Neuronal stem cell (in vitro differentiated cells): ENCODE measurements around the gene ZNF557.
A peak's percentile ranks its signal among the peaks of the same experiment; 100 is the strongest.

Experiments
- DNase-seq: peaks from one replicate; pipeline ENCODE4 v3.0.0-alpha.2; 2013; ENCODE audit warnings: low spot score
- H2AFZ ChIP-seq: one replicate; pipeline ENCODE4 v1.6.1; 2013; ENCODE audit warnings: mild to moderate bottlenecking, low read length, inconsistent platforms
- H2AK5ac ChIP-seq: 2 replicates; pipeline ENCODE4 v1.6.1; 2013; ENCODE audit warnings: low read depth, mild to moderate bottlenecking, inconsistent platforms, low read length, moderate library complexity, mixed read lengths
- H2BK120ac ChIP-seq: 2 replicates; pipeline ENCODE4 v1.6.1; 2013; ENCODE audit warnings: low read depth, mild to moderate bottlenecking, inconsistent platforms, low read length, moderate library complexity, mixed read lengths
- H2BK12ac ChIP-seq: one replicate; pipeline ENCODE4 v1.6.1; 2013; ENCODE audit warnings: low read length, inconsistent platforms
- H2BK15ac ChIP-seq: 2 replicates; pipeline ENCODE4 v1.6.1; 2013; ENCODE audit warnings: mild to moderate bottlenecking, low read length, inconsistent platforms, mixed read lengths
- H2BK5ac ChIP-seq: one replicate; pipeline ENCODE4 v1.6.1; 2013; ENCODE audit warnings: inconsistent platforms, mild to moderate bottlenecking, low read length, moderate library complexity
- H3K14ac ChIP-seq: one replicate; pipeline ENCODE4 v1.6.1; 2013; ENCODE audit warnings: low read length, inconsistent platforms
- H3K18ac ChIP-seq: 2 replicates; pipeline ENCODE4 v1.6.1; 2013; ENCODE audit warnings: low read length, inconsistent platforms
- H3K23ac ChIP-seq: 2 replicates; pipeline ENCODE4 v1.6.1; 2013; ENCODE audit warnings: low read depth, mild to moderate bottlenecking, mixed read lengths, low read length, inconsistent platforms; ENCODE audit not compliant: poor library complexity
- H3K27ac ChIP-seq: replicated peaks from 3 replicates; pipeline ENCODE4 v1.5.1; 2013; ENCODE audit warnings: low read length, inconsistent platforms
- H3K27me3 ChIP-seq, 3 experiments: 2 replicates each; pipeline ENCODE4 v1.6.1; 2013; ENCODE audit warnings: low read length in 3 of 3, mild to moderate bottlenecking in 2 of 3, inconsistent platforms in 1 of 3, low read depth in 1 of 3, mixed read lengths in 1 of 3, moderate library complexity in 1 of 3; ENCODE audit not compliant: control insufficient read depth in 3 of 3, insufficient read depth in 3 of 3
- H3K36me3 ChIP-seq, 2 donors: replicated peaks in 1 of 2; 2 replicates each; pipeline ENCODE4 v1.6.1; 2013; ENCODE audit warnings: low read length in 2 of 2; ENCODE audit not compliant: control insufficient read depth in 2 of 2, insufficient read depth in 2 of 2
- H3K4ac ChIP-seq: 2 replicates; pipeline ENCODE4 v1.6.1; 2013; ENCODE audit warnings: inconsistent platforms, mild to moderate bottlenecking, low read length, moderate library complexity
- H3K4me1 ChIP-seq, 2 donors: 1 replicate in 1 of 2; 2 replicates in 1 of 2; pipeline ENCODE4 v1.6.1; 2013; ENCODE audit warnings: low read length in 2 of 2, low read depth in 1 of 2; ENCODE audit not compliant: control insufficient read depth in 2 of 2, insufficient read depth in 1 of 2
- H3K4me2 ChIP-seq: one replicate; pipeline ENCODE4 v1.6.1; 2013; ENCODE audit warnings: mild to moderate bottlenecking, low read length, inconsistent platforms; ENCODE audit not compliant: insufficient read depth, poor library complexity, severe bottlenecking
- H3K4me3 ChIP-seq, 2 donors: 2 replicates each; pipeline ENCODE4 v1.5.1; 2013; ENCODE audit warnings: low read length in 2 of 2, mild to moderate bottlenecking in 2 of 2, inconsistent platforms in 1 of 2, moderate library complexity in 1 of 2
- H3K79me1 ChIP-seq: one replicate; pipeline ENCODE4 v1.6.1; 2013; ENCODE audit warnings: low read depth, mild to moderate bottlenecking, inconsistent platforms, low read length, moderate library complexity
- H3K9ac ChIP-seq: one replicate; pipeline ENCODE4 v1.6.1; 2013; ENCODE audit warnings: mild to moderate bottlenecking, low read depth, low read length, inconsistent platforms; ENCODE audit not compliant: poor library complexity
- H3K9me3 ChIP-seq, 2 donors: replicated peaks in 1 of 2; 2 replicates each; pipeline versions ENCODE3 to v1.6.1; 2013; ENCODE audit warnings: low read length in 2 of 2, mild to moderate bottlenecking in 2 of 2, inconsistent platforms in 1 of 2, low read depth in 1 of 2, mixed read lengths in 1 of 2, moderate library complexity in 1 of 2; ENCODE audit not compliant: control insufficient read depth in 2 of 2, insufficient read depth in 1 of 2
- H4K8ac ChIP-seq: one replicate; pipeline ENCODE4 v1.6.1; 2013; ENCODE audit warnings: low read depth, mild to moderate bottlenecking, inconsistent platforms, low read length, moderate library complexity
- H4K91ac ChIP-seq: one replicate; pipeline ENCODE4 v1.6.1; 2013; ENCODE audit warnings: low read length, low read depth, mild to moderate bottlenecking, inconsistent platforms; ENCODE audit not compliant: poor library complexity
- WGBS, 2 donors: extraction: QIAGEN DNeasy Blood & Tissue Kit; methylation state at CpG; one replicate each; pipeline ENCODE4 v1.1.7; 2013; ENCODE audit warnings: missing lambda C conversion rate in 2 of 2, mixed read lengths in 1 of 2; ENCODE audit not compliant: insufficient read length in 2 of 2, insufficient replicate concordance in 1 of 2; ENCODE audit errors: extremely low coverage in 2 of 2; 5-methylcytosine and 5-hydroxymethylcytosine counted together

ZNF557 gene

DNA sequence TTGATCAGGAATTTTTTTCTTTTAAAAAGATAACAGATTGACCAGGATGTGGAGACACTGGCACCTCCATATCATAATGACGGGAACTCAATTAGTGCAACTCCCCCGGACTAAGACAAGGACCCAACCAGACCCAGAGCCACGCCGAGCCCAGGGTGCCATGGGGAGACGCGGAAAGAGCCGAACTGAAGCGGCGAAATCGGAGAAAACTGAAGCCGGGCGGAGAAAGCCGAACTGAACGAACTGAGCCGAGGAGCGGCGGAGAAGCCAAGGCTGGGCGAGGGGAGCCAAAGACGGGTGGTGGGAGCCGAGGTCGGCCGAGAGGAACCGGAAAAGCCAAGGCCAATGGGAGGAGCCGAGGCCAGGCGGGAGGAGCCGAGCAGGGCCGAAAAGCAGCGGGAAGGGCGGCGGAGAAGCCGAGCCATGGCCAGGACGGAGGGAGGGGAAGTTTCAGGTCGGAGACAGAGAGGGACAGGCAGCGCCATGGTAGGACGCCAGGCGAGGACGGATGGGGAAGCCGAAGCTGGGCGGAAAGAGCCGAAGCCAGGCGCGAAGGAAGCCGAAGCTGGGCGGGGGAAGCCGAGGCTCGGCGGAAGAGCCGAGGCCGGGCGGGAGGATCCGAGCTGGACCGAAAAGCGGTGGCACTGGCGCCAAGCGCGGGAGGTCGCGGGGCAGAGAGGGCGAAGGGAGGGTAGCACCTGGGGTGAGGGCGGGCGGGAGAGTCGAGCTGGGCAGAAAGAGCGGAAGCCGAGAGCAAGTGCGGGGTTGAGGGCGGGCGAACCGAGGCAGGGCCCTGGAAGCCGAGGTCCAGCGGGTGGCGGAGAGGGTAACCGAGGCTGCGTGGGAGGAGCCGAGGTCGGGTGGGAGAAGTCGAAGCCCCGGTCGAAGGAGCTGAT lies 29.4 kb downstream of the ZNF557 start:
- Histone ChIP-seq H2BK15ac (peak overlapping the region; percentile 62), H3K23ac (peak overlapping the region; percentile 95), H2AK5ac (no peak overlapping the region), H3K14ac (no peak overlapping the region), H4K91ac (no peak overlapping the region), H3K9me3 (peaks cover 5 to 30% of the 10 kb centered on the region in 2 donors), H3K36me3 (peaks cover 0 to 3% of the 10 kb centered on the region in 2 donors), H2BK12ac (no peak overlapping the region), H3K4me1 (peaks cover 0 to 5% of the 10 kb centered on the region in 2 donors), H3K4me3 (peak overlapping the region; percentile 67 to 95), H4K8ac (peak overlapping the region; percentile 73), H2BK5ac (peak overlapping the region; percentile 92), H3K18ac (peak overlapping the region; percentile 100), H3K4me2 (peak overlapping the region; percentile 64), H3K79me1 (no peaks in the 10 kb centered on the region), H3K27ac (peak overlapping the region; percentile 99), H3K27me3 (no peaks in the 10 kb centered on the region), H2AFZ (peak overlapping the region; percentile 81), H2BK120ac (no peak overlapping the region), H3K4ac (no peak overlapping the region), H3K9ac (peak overlapping the region; percentile 99)
- no CpG with 5 or more reads among the region's 78 CpGs for WGBS, 2 donors
- peak; percentile 92 for DNase-seq

DNA sequence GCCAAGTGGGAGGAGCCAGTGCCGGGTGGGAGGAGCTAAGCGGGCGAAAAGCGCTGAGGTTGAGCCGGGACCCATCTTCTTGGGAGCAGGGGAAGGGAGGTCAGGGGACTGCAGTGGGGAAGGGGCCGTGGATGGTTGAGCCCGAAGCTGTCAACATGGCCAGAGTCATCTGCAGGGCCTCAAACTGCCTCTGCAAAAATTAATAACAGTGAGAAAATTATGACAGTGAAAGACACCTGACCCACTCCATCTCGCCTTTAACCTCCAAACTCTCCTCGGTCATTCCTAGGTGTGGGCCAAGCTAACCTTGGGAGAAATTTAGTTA lies 30.1 kb downstream of the ZNF557 start:
- H3K4me3 ChIP-seq: peak overlapping the region; percentile 67 to 95
- H3K27ac ChIP-seq: peak overlapping the region; percentile 99
- no peak overlapping the region for H2AK5ac ChIP-seq
- H3K4me2 ChIP-seq: peak overlapping the region; percentile 64
- H3K9ac ChIP-seq: peak overlapping the region; percentile 87
- H3K14ac ChIP-seq: no peak overlapping the region
- no peaks in the 10 kb centered on the region for H3K27me3 ChIP-seq
- no peak overlapping the region for H3K23ac ChIP-seq
- no CpG with 5 or more reads among the region's 9 CpGs for WGBS, 2 donors
- no peak overlapping the region for H2BK120ac ChIP-seq
- no peak for DNase-seq
- H3K18ac ChIP-seq: peak overlapping the region; percentile 98
- no peak overlapping the region for H4K91ac ChIP-seq
- peak overlapping the region; percentile 92 for H2BK5ac ChIP-seq
- no peaks in the 10 kb centered on the region for H3K79me1 ChIP-seq
- H2BK15ac ChIP-seq: no peak overlapping the region
- H3K4ac ChIP-seq: no peak overlapping the region
- no peak overlapping the region for H4K8ac ChIP-seq
- H2AFZ ChIP-seq: peak overlapping the region; percentile 81
- peaks cover 0 to 5% of the 10 kb centered on the region in 2 donors for H3K4me1 ChIP-seq
- no peak overlapping the region for H2BK12ac ChIP-seq
- peaks cover 0 to 3% of the 10 kb centered on the region in 2 donors for H3K36me3 ChIP-seq
- peaks cover 5 to 29% of the 10 kb centered on the region in 2 donors for H3K9me3 ChIP-seq

DNA sequence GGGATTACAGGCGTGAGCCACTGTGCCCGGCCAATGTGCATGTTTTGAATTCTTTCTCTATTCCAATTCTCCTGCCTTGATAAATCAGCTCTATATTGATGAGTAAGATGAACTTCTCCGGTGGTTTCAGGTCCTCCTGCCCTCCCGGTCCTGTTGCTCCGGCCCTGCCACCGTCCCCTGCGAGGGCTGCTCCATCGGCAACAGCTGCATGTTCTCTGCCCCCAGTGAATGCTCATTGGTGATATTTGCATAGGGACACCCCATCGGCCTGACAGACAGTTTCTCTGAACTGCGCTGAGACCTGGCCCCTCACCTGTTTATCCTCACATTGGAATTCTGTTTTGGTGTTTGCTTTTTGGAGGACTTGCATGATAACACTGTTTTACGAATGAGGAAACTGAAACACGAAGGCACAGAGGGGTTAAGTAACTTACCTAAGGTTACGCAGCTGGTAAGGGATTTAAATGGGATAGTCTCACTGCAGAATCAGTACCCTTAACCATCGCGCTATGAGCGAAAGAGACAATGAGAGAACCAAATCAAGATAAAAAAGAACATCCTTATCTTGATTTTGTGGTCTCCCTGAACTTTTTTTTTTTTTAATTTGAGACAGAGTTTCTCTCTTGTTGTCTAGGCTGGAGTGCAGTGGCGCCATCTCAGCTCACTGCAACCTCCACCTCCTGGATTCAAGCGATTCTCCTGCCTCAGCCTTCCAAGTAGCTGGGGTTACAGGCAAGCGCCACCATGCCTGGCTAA lies 32.2 kb downstream of the ZNF557 start:
- no peak overlapping the region for H2AFZ ChIP-seq
- H2BK5ac ChIP-seq: no peak overlapping the region
- H3K27me3 ChIP-seq: no peaks in the 10 kb centered on the region
- no peak overlapping the region for H3K18ac ChIP-seq
- no CpG with 5 or more reads among the region's 19 CpGs for WGBS, 2 donors
- no peak overlapping the region for H4K8ac ChIP-seq
- H2BK12ac ChIP-seq: no peak overlapping the region
- no peak overlapping the region for H2BK120ac ChIP-seq
- no peak overlapping the region for H3K27ac ChIP-seq
- no peaks in the 10 kb centered on the region for H3K36me3 ChIP-seq
- H3K4ac ChIP-seq: no peak overlapping the region
- no peak overlapping the region for H3K9ac ChIP-seq
- no peak overlapping the region for H2BK15ac ChIP-seq
- peaks cover 3 to 13% of the 10 kb centered on the region in 2 donors for H3K9me3 ChIP-seq
- no peak overlapping the region for H4K91ac ChIP-seq
- peak overlapping the region; percentile 71 for H2AK5ac ChIP-seq
- no peak overlapping the region for H3K4me2 ChIP-seq
- no peak overlapping the region for H3K23ac ChIP-seq
- no peak for DNase-seq
- peaks cover 0 to 5% of the 10 kb centered on the region in 2 donors for H3K4me1 ChIP-seq
- H3K4me3 ChIP-seq: no peak overlapping the region
- no peak overlapping the region for H3K14ac ChIP-seq
- H3K79me1 ChIP-seq: no peaks in the 10 kb centered on the region
